HepG2 (cell line): ENCODE measurements around the gene TST. TPM values are rescaled to one million over a fixed set of nuclear protein-coding genes. Genes with fewer than 3 reads are reported as not detected.

Experiments used
- CBFB ChIP-seq: sonication (generic); formaldehyde crosslinking; IDR thresholded peaks from 2 replicates; pipeline ENCODE4 v1.4.0; 2020; ENCODE audit warnings: missing genetic modification reagents
- FOXA1 ChIP-seq, 2 experiments: fragments of 450-650 bp in 1 of 2; sonication (generic) in 1 of 2; formaldehyde crosslinking in 1 of 2; IDR thresholded peaks; 2 replicates each; pipeline versions ENCODE4 v1.4.0 to v1.6.1; 2016 to 2020; ENCODE audit warnings: missing genetic modification reagents in 1 of 2
- HIVEP1 ChIP-seq: sonication (generic); formaldehyde crosslinking; IDR thresholded peaks from 2 replicates; pipeline ENCODE4 v1.4.0; 2020; ENCODE audit warnings: mild to moderate bottlenecking, missing genetic modification reagents
- HNF1A ChIP-seq, 2 experiments: sonication (generic) in 1 of 2; formaldehyde crosslinking in 1 of 2; IDR thresholded peaks; 2 replicates each; pipeline versions ENCODE4 v1.4.0 to v1.6.1; 2016 to 2020; ENCODE audit warnings: borderline replicate concordance in 1 of 2, low read depth in 1 of 2, mild to moderate bottlenecking in 1 of 2, missing genetic modification reagents in 1 of 2
- KDM6A ChIP-seq: IDR thresholded peaks from 2 replicates; pipeline ENCODE4 v1.6.1; 2016; ENCODE audit warnings: low read depth
- LCORL ChIP-seq, 2 experiments: fragments of 450-650 bp in 1 of 2; sonication (generic) in 1 of 2; formaldehyde crosslinking in 1 of 2; IDR thresholded peaks; 2 replicates each; pipeline versions ENCODE4 v1.5.0 to v1.6.1; 2017 to 2020; ENCODE audit warnings: antibody characterized with exemption in 1 of 2, missing genetic modification reagents in 1 of 2
- LRRFIP1 ChIP-seq: sonication (generic); formaldehyde crosslinking; conservative IDR thresholded peaks from 2 replicates; pipeline ENCODE4 v1.4.0; 2020; ENCODE audit warnings: missing genetic modification reagents
- NFYC ChIP-seq: IDR thresholded peaks from 2 replicates; pipeline ENCODE4 v1.6.1; 2016; ENCODE audit warnings: missing genetic modification reagents, missing compliant biosample characterization
- PAF1 ChIP-seq: IDR thresholded peaks from 2 replicates; pipeline ENCODE4 v1.6.1; 2016; ENCODE audit warnings: missing genetic modification reagents, missing compliant biosample characterization
- POGZ ChIP-seq: sonication (generic); formaldehyde crosslinking; IDR thresholded peaks from 2 replicates; pipeline ENCODE4 v1.4.0; 2020; ENCODE audit warnings: mild to moderate bottlenecking, missing genetic modification reagents
- RAD21 ChIP-seq: fragments of 450-650 bp; formaldehyde crosslinking; IDR thresholded peaks from 2 replicates; pipeline ENCODE4 v1.5.0; 2020; ENCODE audit warnings: mild to moderate bottlenecking
- RFX1 ChIP-seq: fragments of 450-650 bp; IDR thresholded peaks from 2 replicates; pipeline ENCODE4 v1.6.1; 2017
- RNF2 ChIP-seq: fragments of 450-650 bp; conservative IDR thresholded peaks from 2 replicates; pipeline ENCODE4 v1.6.1; 2016; ENCODE audit warnings: low read depth
- YEATS2 ChIP-seq: sonication (generic); formaldehyde crosslinking; IDR thresholded peaks from 2 replicates; pipeline ENCODE4 v1.4.0; 2020; ENCODE audit warnings: missing genetic modification reagents, borderline replicate concordance
- ZBTB21 ChIP-seq: sonication (generic); formaldehyde crosslinking; IDR thresholded peaks from 2 replicates; pipeline ENCODE4 v1.4.0; 2020; ENCODE audit warnings: missing genetic modification reagents
- ZBTB49 ChIP-seq: sonication (generic); formaldehyde crosslinking; IDR thresholded peaks from 2 replicates; pipeline ENCODE4 v1.4.0; 2020; ENCODE audit warnings: missing genetic modification reagents, borderline replicate concordance
- ZNF121 ChIP-seq: sonication (generic); formaldehyde crosslinking; IDR thresholded peaks from 2 replicates; pipeline ENCODE4 v1.5.0; 2020; ENCODE audit warnings: mild to moderate bottlenecking, missing genetic modification reagents
- ZNF788 ChIP-seq: sonication (generic); formaldehyde crosslinking; IDR thresholded peaks from 2 replicates; pipeline ENCODE4 v1.5.0; 2020; ENCODE audit warnings: mild to moderate bottlenecking, missing genetic modification reagents, borderline replicate concordance
- polyA plus RNA-seq, 8 experiments: library from polyadenylated mRNA; depleted of rRNA in 3 of 8; stranded (reverse) in 7 of 8; unstranded in 1 of 8; fragments of >200 nt; fragmentation: Illumina TruSeq in 4 of 8; extraction: Trizol in 4 of 8; gene quantifications; 2 replicates each; pipeline versions ENCODE4 v1.2.1 to v1.2.3, GENCODE V29; 2011 to 2016; ENCODE audit warnings: low read depth in 4 of 8, missing spikeins in 1 of 8, mixed read lengths in 1 of 8; ENCODE audit not compliant: insufficient read depth in 1 of 8
- total RNA-seq, 5 experiments: library from RNA; depleted of rRNA; stranded (reverse); fragments of >200 nt; fragmentation: Illumina TruSeq; extraction: Trizol; gene quantifications; 2 replicates each; pipeline ENCODE4 v1.2.3, GENCODE V29; 2016; ENCODE audit warnings: low read depth in 1 of 5
- TF ChIP-seq, protein P1 (sequence below): sonication (generic); formaldehyde crosslinking; IDR thresholded peaks from 2 replicates; pipeline ENCODE4 v1.4.0; 2020; ENCODE audit warnings: missing genetic modification reagents

Gene TST
- total and polyA plus RNA-seq, 2 of the 13 experiments (the other 11 are each of a cell fraction or from before 2014, with no cell fraction given) = 44.6 to 63.6 TPM

DNA sequence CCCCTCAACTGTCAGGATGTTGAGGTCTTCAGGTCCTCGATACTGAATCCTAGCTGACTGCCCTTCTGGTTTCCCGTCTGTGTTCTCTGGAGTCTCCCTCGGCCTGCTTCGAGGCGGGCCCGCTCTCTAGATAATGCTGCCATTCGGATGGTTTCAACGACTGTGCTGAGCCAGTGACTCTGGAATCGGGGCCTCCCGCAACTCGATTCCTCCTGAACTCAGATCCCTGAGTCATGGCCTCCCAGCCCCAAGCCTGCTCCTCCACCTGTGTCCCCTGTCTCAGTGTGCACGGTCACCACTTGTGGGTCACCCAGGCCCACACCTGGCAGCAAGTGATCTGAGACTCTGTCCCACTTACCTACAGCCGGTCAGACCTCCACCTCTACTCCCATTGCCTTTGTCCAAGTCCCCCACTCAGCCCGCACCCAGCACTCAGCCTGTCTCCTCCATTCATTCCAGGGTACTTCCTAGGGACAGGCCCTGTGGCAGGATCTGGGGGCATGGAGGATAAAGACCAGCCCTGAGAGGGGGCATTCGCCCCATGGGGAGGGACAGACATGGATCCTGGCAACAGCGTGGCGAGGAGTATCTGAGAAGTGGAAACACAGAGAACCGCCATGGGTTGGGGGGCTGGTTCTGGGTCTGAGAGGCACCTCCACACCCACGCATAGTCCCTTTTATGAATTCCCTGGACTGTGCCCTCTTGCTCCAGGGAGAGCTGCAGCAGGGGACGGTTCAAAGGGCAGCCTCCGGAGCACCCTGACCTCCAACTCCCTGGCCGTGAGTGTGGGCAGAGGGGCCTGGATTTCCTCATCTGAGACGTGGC, 14.6 kb upstream of the TST start (continued):
- TF ChIP-seq POGZ (CRISPR knock-in tag) (no peak), RAD21 (0 out of 2 replicates have a peak, but pooled peaks have one; percentile 29), ZBTB21 (CRISPR knock-in tag) (no peak), HNF1A (IDR thresholded peaks at IDR 0.05; ENCODE audit: low read depth) (no peak), HNF1A (CRISPR knock-in tag; IDR thresholded peaks at IDR 0.05; ENCODE audit: borderline replicate concordance) (no peak), ZBTB49 (CRISPR knock-in tag) (no peak), KDM6A (CRISPR knock-in tag) (peak; percentile 88), ZNF788 (CRISPR knock-in tag) (no peak; the same call in 1 of the 2 replicates), RFX1 (no peak), FOXA1 (IDR thresholded peaks at IDR 0.05) (no peak), FOXA1 (CRISPR knock-in tag; IDR thresholded peaks at IDR 0.05) (no peak), RNF2 (no peak), CBFB (CRISPR knock-in tag) (no peak), LCORL (IDR thresholded peaks at IDR 0.05) (no peak), LCORL (CRISPR knock-in tag; IDR thresholded peaks at IDR 0.05) (peak; percentile 60), YEATS2 (CRISPR knock-in tag) (peak; percentile 26; the same call in 1 of the 2 replicates), ZNF121 (CRISPR knock-in tag) (peak; percentile 29; the same call in 1 of the 2 replicates), PAF1 (CRISPR knock-in tag) (no peak; the same call in 1 of the 2 replicates), LRRFIP1 (no peak), NFYC (CRISPR knock-in tag) (no peak), HIVEP1 (CRISPR knock-in tag) (no peak)
- TF ChIP-seq, protein P1, sequence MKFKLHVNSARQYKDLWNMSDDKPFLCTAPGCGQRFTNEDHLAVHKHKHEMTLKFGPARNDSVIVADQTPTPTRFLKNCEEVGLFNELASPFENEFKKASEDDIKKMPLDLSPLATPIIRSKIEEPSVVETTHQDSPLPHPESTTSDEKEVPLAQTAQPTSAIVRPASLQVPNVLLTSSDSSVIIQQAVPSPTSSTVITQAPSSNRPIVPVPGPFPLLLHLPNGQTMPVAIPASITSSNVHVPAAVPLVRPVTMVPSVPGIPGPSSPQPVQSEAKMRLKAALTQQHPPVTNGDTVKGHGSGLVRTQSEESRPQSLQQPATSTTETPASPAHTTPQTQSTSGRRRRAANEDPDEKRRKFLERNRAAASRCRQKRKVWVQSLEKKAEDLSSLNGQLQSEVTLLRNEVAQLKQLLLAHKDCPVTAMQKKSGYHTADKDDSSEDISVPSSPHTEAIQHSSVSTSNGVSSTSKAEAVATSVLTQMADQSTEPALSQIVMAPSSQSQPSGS (CRISPR knock-in tag) = no peak
